Activated CD8-positive, alpha-beta T cell treated with anti-CD3 and anti-CD28 coated beads, Interleukin-2, amount 10 ng/mL, durations not matched to agents 7 days and 5 days (primary cell): ENCODE results near the gene KRTAP10-12. TPM values are rescaled to one million over a fixed set of nuclear protein-coding genes. Genes with fewer than 3 reads are reported as not detected.
A peak's percentile ranks its signal among the peaks of the same experiment; 100 is the strongest.

Source experiments
- ATAC-seq: fragments of 150-1000 bp; cut with Tn5 transposase; one replicate; pipeline ENCODE4 v1.10.0; 2021; ENCODE audit warnings: moderate library complexity
- CTCF ChIA-PET: fragments of 350-600 bp; sonication (Branson Sonifier 250); formaldehyde crosslinking; loops from one replicate; lab custom pipeline; 2021; ENCODE audit warnings: antibody characterized with exemption; lab: Charles Lee
- POLR2A ChIA-PET: fragments of 350-600 bp; sonication (Branson Sonifier 250); formaldehyde crosslinking; loops from one replicate; lab custom pipeline; 2021; ENCODE audit warnings: antibody characterized with exemption; lab: Charles Lee
- DNase-seq: peaks from one replicate; pipeline ENCODE4 v3.0.0-alpha.2; 2020
- H3K27ac Mint-ChIP-seq: one replicate; pipeline ENCODE4 v1.8.0; 2021; ENCODE audit warnings: mild to moderate bottlenecking, mixed read lengths
- H3K27me3 Mint-ChIP-seq: one replicate; pipeline ENCODE4 v1.8.0; 2021; ENCODE audit warnings: low read depth, mixed read lengths
- H3K36me3 Mint-ChIP-seq: one replicate; pipeline ENCODE4 v1.8.0; 2021; ENCODE audit warnings: low read depth, mixed read lengths
- H3K4me1 Mint-ChIP-seq: one replicate; pipeline ENCODE4 v1.8.0; 2021; ENCODE audit warnings: low read depth, mixed read lengths
- H3K4me3 Mint-ChIP-seq: one replicate; pipeline ENCODE4 v1.8.0; 2021; ENCODE audit warnings: mild to moderate bottlenecking, mixed read lengths
- H3K9me3 Mint-ChIP-seq: one replicate; pipeline ENCODE4 v1.8.0; 2022; ENCODE audit warnings: mixed read lengths; ENCODE audit not compliant: insufficient read depth
- total RNA-seq, 2 experiments: library from RNA; stranded (reverse); gene quantifications; one replicate each; pipeline ENCODE4 v1.2.3, GENCODE V29; 2021

The KRTAP10-12 gene
- total RNA-seq, 2 experiments from 2014 or later, result not detected

GRCh38 chr21:44722731-44723130, 25.8 kb downstream of the KRTAP10-12 start:
- peaks cover 10% of the 10 kb centered on the region for H3K4me1 Mint-ChIP-seq
- ChIA-PET CTCF (interaction anchor here (1.1 kb wide), 1 partner anchor 39 kb away, joined by 3 read pairs; no protein-coding TSS in a partner anchor), POLR2A (interaction anchor here (1.0 kb wide), 1 partner anchor 17 kb away, joined by 4 read pairs; no protein-coding TSS in a partner anchor)
- no peaks in the 10 kb centered on the region for H3K9me3 Mint-ChIP-seq
- H3K27me3 Mint-ChIP-seq, result peaks cover 56% of the 10 kb centered on the region
- H3K4me3 Mint-ChIP-seq, result no peak overlapping the region
- DNase-seq (no peak), ATAC-seq (no peak)
- peaks cover 3% of the 10 kb centered on the region for H3K36me3 Mint-ChIP-seq
- H3K27ac Mint-ChIP-seq, result no peak overlapping the region

DNA sequence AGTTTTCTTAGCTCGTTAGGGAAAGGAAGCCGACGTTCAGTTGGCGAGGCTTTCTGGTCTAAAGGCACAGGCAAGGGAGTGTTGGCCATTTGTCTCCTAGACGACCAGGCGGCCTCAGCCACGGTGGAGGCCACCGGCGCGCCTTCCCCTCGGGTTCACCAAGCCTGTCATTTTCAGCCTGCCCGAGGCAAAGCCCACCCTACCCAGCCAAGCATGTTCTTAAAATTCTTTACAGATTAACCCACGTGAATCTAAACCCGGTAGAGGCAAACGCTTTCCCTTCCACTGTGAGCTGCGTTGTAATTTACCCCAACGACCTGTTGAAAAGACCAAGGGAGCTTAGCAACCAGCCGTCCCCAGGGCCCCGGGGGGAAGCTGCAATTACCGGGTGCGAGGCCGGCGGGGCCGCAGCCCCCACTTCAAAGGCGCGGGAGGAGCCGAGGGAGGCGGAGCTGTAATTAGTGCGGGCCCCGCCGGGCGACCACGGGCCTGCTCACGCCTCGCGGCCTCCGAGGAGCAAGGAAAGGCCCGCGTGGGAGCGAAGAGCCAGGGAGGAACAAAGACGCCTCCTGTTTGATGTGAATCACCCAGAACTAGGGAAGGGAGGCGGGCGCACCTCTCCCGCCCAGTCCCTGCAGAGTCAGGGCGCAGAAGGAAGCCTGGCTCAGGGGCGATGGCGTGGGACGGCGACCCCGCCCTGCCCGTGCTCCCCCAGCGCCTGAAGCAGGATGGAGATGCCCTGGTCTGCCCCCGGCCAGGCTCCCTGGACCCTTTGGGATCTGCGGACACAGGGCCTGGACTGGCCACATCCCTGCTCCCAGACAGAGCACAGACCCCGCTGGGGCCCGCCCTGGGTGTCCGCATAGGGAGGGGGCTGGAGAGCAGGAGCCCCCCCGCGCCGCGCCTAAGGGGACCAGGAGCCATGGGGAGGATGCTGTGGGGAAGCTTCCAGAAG, 26.5 kb downstream of the KRTAP10-12 start:
- Mint-ChIP-seq H3K4me1 (peaks cover 10% of the 10 kb centered on the region), H3K9me3 (no peaks in the 10 kb centered on the region), H3K27me3 (peaks cover 50% of the 10 kb centered on the region), H3K27ac (no peak overlapping the region), H3K4me3 (no peak overlapping the region), H3K36me3 (peaks cover 3% of the 10 kb centered on the region)
- ChIA-PET CTCF (interaction anchor here (1.1 kb wide), 1 partner anchor 39 kb away, joined by 3 read pairs; no protein-coding TSS in a partner anchor), POLR2A (interaction anchor here (1.0 kb wide), 1 partner anchor 17 kb away, joined by 4 read pairs; no protein-coding TSS in a partner anchor)
- DNase-seq, result no peak
- peak; percentile 61 for ATAC-seq

GRCh38 chr21:44724196-44724595, 27.2 kb downstream of the KRTAP10-12 start:
- POLR2A ChIA-PET, result no interaction called here
- DNase-seq, result no peak
- Mint-ChIP-seq H3K27me3 (peaks cover 42% of the 10 kb centered on the region), H3K36me3 (peaks cover 3% of the 10 kb centered on the region), H3K4me1 (peaks cover 10% of the 10 kb centered on the region), H3K27ac (no peak overlapping the region), H3K9me3 (no peaks in the 10 kb centered on the region), H3K4me3 (no peak overlapping the region)
- CTCF ChIA-PET, result no interaction called here
- no peak for ATAC-seq

DNA sequence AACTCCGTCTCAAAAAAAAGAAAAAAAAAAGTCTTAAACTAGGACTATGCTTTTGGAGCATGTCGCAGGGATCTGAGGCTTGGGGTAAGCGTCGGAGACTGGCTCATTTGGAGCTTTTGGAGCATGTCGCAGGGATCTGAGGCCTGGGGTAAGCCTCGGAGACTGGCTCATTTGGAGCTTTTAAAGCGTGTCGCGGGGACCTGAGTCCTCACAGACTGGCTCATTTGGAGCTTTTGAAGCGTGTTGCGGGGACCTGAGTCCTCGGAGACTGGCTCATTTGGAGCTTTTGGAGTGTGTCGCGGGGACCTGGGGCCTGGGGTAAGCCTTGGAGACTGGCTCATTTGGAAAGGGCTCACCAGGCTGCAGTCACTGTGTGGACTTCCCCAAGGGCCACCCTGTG, 28.0 kb downstream of the KRTAP10-12 start:
- H3K9me3 Mint-ChIP-seq, result no peaks in the 10 kb centered on the region
- peaks cover 36% of the 10 kb centered on the region for H3K27me3 Mint-ChIP-seq
- H3K27ac Mint-ChIP-seq, result no peak overlapping the region
- ATAC-seq (no peak), DNase-seq (no peak)
- POLR2A ChIA-PET, result no interaction called here
- peaks cover 3% of the 10 kb centered on the region for H3K36me3 Mint-ChIP-seq
- peaks cover 10% of the 10 kb centered on the region for H3K4me1 Mint-ChIP-seq
- CTCF ChIA-PET, result no interaction called here
- H3K4me3 Mint-ChIP-seq, result no peak overlapping the region

DNA sequence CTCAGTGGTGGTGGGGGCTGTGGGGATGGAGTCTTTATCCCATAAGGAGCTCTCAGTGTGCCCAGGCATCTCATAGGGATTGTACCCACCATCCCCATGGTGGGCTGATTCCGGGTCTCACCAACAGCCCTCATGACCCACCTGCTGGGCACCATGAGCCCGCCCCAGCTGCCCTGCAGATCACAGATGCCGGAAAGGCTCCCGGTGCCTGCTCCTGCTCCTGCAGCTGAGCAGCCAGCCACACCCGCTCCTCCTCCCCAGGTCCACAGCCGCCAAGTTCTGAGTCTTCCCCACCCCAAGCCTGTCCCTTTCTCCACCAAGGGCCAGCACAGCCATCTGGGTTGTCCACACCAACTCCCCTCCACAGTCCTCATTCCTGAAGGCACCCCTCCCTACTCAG, 29.9 kb downstream of the KRTAP10-12 start:
- ChIA-PET CTCF (no interaction called here), POLR2A (no interaction called here)
- ATAC-seq, result no peak
- Mint-ChIP-seq H3K36me3 (peaks cover 3% of the 10 kb centered on the region), H3K9me3 (no peaks in the 10 kb centered on the region), H3K4me1 (peaks cover 10% of the 10 kb centered on the region), H3K4me3 (no peak overlapping the region), H3K27ac (no peak overlapping the region), H3K27me3 (peaks cover 27% of the 10 kb centered on the region)
- no peak for DNase-seq

- Mint-ChIP-seq H3K27me3 (peaks cover 27% of the 10 kb centered on the region), H3K27ac (no peak overlapping the region), H3K36me3 (peaks cover 3% of the 10 kb centered on the region), H3K4me3 (no peak overlapping the region), H3K4me1 (peaks cover 10% of the 10 kb centered on the region), H3K9me3 (no peaks in the 10 kb centered on the region)
- ChIA-PET CTCF (no interaction called here), POLR2A (no interaction called here)
- DNase-seq, result no peak
- ATAC-seq, result no peak
Measured at GRCh38 chr21:44727321-44727720, 30.3 kb downstream of the KRTAP10-12 start.

GRCh38 chr21:44727757-44728156, 30.8 kb downstream of the KRTAP10-12 start:
- ATAC-seq (no peak), DNase-seq (no peak)
- Mint-ChIP-seq H3K27me3 (peaks cover 23% of the 10 kb centered on the region), H3K27ac (no peak overlapping the region), H3K9me3 (no peaks in the 10 kb centered on the region), H3K36me3 (peaks cover under 1% of the 10 kb centered on the region), H3K4me1 (peaks cover 8% of the 10 kb centered on the region), H3K4me3 (no peak overlapping the region)
- POLR2A ChIA-PET, result no interaction called here
- CTCF ChIA-PET, result no interaction called here

GRCh38 chr21:44728716-44729115, 31.7 kb downstream of the KRTAP10-12 start:
- ChIA-PET CTCF (no interaction called here), POLR2A (no interaction called here)
- H3K27me3 Mint-ChIP-seq, result peaks cover 16% of the 10 kb centered on the region
- DNase-seq (no peak), ATAC-seq (no peak)
- H3K4me1 Mint-ChIP-seq, result no peaks in the 10 kb centered on the region
- H3K4me3 Mint-ChIP-seq, result no peak overlapping the region
- no peaks in the 10 kb centered on the region for H3K9me3 Mint-ChIP-seq
- no peak overlapping the region for H3K27ac Mint-ChIP-seq
- no peaks in the 10 kb centered on the region for H3K36me3 Mint-ChIP-seq

DNA sequence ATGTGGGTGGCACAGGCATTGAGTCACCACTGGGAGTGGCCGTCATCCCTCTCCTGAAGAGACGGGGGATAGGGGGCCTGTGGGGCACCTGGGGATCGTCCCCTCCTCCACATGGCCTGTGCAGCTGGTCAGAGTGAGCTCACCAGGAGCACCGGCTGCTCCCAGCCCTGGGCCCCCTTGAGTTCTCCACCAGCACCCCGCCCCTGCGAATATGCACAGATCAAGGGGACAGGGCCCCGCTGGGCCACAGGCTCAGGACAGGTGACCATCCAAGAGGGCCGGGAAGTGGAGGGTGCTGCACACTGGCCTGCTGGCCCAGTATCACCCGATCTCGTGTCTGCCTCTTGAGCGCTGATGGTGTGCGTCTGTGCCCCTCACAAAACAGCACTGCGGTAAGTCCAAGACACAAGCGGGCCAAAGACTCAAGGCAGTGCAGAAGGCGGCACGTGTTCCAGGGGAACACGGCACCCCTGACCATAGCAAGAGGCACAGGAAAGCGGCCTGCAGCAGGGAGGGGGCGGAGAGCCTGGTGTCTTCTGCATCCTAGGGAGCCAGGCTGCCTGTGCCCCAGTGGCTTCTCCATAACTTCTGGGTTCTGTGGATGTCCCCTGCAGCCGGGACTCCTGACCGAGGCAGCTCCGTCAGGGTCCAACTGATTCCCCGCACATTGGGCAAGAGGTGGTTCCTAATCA, 32.5 kb downstream of the KRTAP10-12 start:
- Mint-ChIP-seq H3K4me3 (no peak overlapping the region), H3K36me3 (no peaks in the 10 kb centered on the region), H3K4me1 (no peaks in the 10 kb centered on the region), H3K9me3 (no peaks in the 10 kb centered on the region), H3K27ac (no peak overlapping the region), H3K27me3 (peaks cover 12% of the 10 kb centered on the region)
- DNase-seq, result no peak
- POLR2A ChIA-PET, result no interaction called here
- no peak for ATAC-seq
- CTCF ChIA-PET, result no interaction called here

GRCh38 chr21:44730028-44730395, 33.0 kb downstream of the KRTAP10-12 start:
- Mint-ChIP-seq H3K27ac (no peak overlapping the region), H3K9me3 (no peaks in the 10 kb centered on the region), H3K36me3 (no peaks in the 10 kb centered on the region), H3K4me3 (no peak overlapping the region), H3K4me1 (no peaks in the 10 kb centered on the region), H3K27me3 (peaks cover 10% of the 10 kb centered on the region)
- no peak for DNase-seq
- ChIA-PET POLR2A (no interaction called here), CTCF (no interaction called here)
- ATAC-seq, result no peak

DNA sequence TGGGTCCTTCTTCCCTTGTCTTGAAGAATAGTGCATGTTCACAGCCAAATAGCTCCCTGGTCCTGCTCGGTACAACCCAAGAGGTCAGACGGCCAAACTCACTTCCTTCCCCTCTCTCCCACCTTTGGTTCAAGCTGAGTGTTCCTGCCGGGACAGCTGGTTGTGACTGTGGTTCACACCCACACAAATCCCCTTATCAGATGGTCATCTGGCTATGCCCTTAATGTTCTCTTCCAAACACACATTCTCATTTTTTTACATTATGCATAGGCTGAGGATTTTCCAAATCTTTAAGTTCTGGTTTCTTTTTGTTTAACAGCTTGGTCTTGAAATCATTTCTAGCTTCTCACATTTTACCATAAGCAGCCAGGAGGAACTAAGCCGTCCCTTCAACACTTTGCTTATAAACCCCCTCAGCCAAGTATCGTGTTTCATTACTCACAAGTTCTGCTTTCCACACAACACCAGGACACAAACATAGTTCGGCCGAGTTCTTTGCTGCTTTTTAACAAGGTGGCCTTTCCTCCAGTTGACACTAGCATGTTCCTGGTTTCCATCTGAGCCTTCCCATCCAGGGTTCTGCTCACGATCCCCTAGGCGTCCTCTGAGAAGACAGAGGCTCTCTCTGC, 34.1 kb downstream of the KRTAP10-12 start:
- no peak overlapping the region for H3K4me3 Mint-ChIP-seq
- peaks cover 5% of the 10 kb centered on the region for H3K27me3 Mint-ChIP-seq
- no peaks in the 10 kb centered on the region for H3K4me1 Mint-ChIP-seq
- CTCF ChIA-PET, result interaction anchor here (0.8 to 1.3 kb wide), 2 partner anchors 34 to 63 kb away, joined by 3 to 4 read pairs; no protein-coding TSS in a partner anchor
- DNase-seq, result no peak
- no peak overlapping the region for H3K27ac Mint-ChIP-seq
- no peaks in the 10 kb centered on the region for H3K36me3 Mint-ChIP-seq
- no peaks in the 10 kb centered on the region for H3K9me3 Mint-ChIP-seq
- POLR2A ChIA-PET, result no interaction called here
- no peak for ATAC-seq
